HEK293T (cell line): ENCODE data around the gene DOCK9.

Experiments used
- CTCF ChIA-PET: fragments of 350-600 bp; formaldehyde crosslinking; extraction: SDS; loops from one replicate; lab custom pipeline; 2021; ENCODE audit warnings: antibody characterized with exemption, inconsistent platforms; lab: Yijun Ruan, JAX
- POLR2A ChIA-PET: fragments of 350-600 bp; formaldehyde crosslinking; extraction: SDS; loops from one replicate; lab custom pipeline; 2020; ENCODE audit warnings: antibody characterized with exemption, inconsistent platforms; lab: Yijun Ruan, JAX
- DNase-seq: peaks from one replicate; pipeline ENCODE4 v3.0.0; 2012; ENCODE audit warnings: mixed read lengths; ENCODE audit errors: extremely low spot score
- ARNT ChIP-seq: fragments of 450-650 bp; IDR thresholded peaks from 2 replicates; pipeline ENCODE4 v1.6.1; 2017; ENCODE audit warnings: mild to moderate bottlenecking
- BHLHE40 ChIP-seq: fragments of 450-650 bp; IDR thresholded peaks from 2 replicates; pipeline ENCODE4 v1.6.1; 2016; ENCODE audit warnings: mild to moderate bottlenecking, moderate library complexity, borderline replicate concordance
- CTBP1 ChIP-seq: fragments of 450-650 bp; IDR thresholded peaks from 2 replicates; pipeline ENCODE4 v1.6.1; 2016; ENCODE audit warnings: borderline replicate concordance
- ELF4 ChIP-seq: fragments of 450-650 bp; IDR thresholded peaks from 2 replicates; pipeline ENCODE4 v1.6.1; 2017; ENCODE audit warnings: antibody characterized with exemption
- FOXA1 ChIP-seq: fragments of 450-650 bp; IDR thresholded peaks from 2 replicates; pipeline ENCODE4 v1.6.1; 2016; ENCODE audit warnings: mild to moderate bottlenecking
- FOXK2 ChIP-seq: fragments of 450-650 bp; IDR thresholded peaks from 2 replicates; pipeline ENCODE4 v1.6.1; 2016; ENCODE audit warnings: mild to moderate bottlenecking
- FOXM1 ChIP-seq: fragments of 450-650 bp; IDR thresholded peaks from 2 replicates; pipeline ENCODE4 v1.6.1; 2017; ENCODE audit warnings: mild to moderate bottlenecking, borderline replicate concordance
- HDGF ChIP-seq: fragments of 450-650 bp; IDR thresholded peaks from 2 replicates; pipeline ENCODE4 v1.6.1; 2017; ENCODE audit warnings: antibody characterized with exemption, borderline replicate concordance
- L3MBTL2 ChIP-seq: fragments of 450-650 bp; conservative IDR thresholded peaks from 2 replicates; pipeline ENCODE4 v1.6.1; 2016; ENCODE audit warnings: mild to moderate bottlenecking
- LEF1 ChIP-seq: fragments of 450-650 bp; IDR thresholded peaks from 2 replicates; pipeline ENCODE4 v1.6.1; 2017; ENCODE audit warnings: mild to moderate bottlenecking, borderline replicate concordance
- NFRKB ChIP-seq: fragments of 450-650 bp; IDR thresholded peaks from 2 replicates; pipeline ENCODE4 v1.6.1; 2016; ENCODE audit warnings: mild to moderate bottlenecking, moderate library complexity
- SP1 ChIP-seq: fragments of 450-650 bp; IDR thresholded peaks from 2 replicates; pipeline ENCODE4 v1.6.1; 2017
- SUZ12 ChIP-seq: fragments of 450-650 bp; IDR thresholded peaks from 2 replicates; pipeline ENCODE4 v1.6.1; 2016; ENCODE audit warnings: mild to moderate bottlenecking
- TARDBP ChIP-seq: fragments of 450-650 bp; IDR thresholded peaks from 2 replicates; pipeline ENCODE4 v1.6.1; 2016
- ZNF384 ChIP-seq: fragments of 450-650 bp; IDR thresholded peaks from 2 replicates; pipeline ENCODE4 v1.6.1; 2016
- TF ChIP-seq, protein P1 (sequence below): fragments of 450-650 bp; IDR thresholded peaks from 2 replicates; pipeline ENCODE4 v1.6.1; 2016

DOCK9 gene

DNA sequence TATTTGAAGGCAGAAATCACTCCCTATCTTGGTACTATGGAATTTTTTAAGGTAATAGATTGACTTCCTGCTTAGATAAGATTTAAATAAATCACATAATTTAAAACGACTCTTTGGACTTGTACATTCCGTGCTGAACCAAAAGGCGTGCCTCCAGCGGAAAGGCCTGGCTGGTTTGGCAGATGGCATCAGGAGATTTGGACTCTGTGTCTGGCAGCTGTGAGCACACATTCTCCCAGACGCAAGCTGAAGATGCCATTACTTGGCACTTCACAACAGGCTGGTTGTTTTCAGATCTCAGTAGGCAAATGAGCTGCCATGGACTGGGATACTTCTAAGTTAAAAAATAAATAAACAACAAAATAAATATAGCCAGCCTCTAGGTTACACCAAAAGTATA, 120.9 kb downstream of the DOCK9 start:
- CTCF ChIA-PET: interaction anchor here (0.6 kb wide), 1 partner anchor 502 kb away, joined by 3 read pairs; no protein-coding TSS in a partner anchor
- DNase-seq: no peak
- TF ChIP-seq HDGF (no peak), ELF4 (no peak), BHLHE40 (no peak), TARDBP (no peak), ZNF384 (no peak), CTBP1 (no peak)
- TF ChIP-seq, protein P1, sequence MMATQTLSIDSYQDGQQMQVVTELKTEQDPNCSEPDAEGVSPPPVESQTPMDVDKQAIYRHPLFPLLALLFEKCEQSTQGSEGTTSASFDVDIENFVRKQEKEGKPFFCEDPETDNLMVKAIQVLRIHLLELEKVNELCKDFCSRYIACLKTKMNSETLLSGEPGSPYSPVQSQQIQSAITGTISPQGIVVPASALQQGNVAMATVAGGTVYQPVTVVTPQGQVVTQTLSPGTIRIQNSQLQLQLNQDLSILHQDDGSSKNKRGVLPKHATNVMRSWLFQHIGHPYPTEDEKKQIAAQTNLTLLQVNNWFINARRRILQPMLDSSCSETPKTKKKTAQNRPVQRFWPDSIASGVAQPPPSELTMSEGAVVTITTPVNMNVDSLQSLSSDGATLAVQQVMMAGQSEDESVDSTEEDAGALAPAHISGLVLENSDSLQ: no peak
- POLR2A ChIA-PET: no interaction called here

DNA sequence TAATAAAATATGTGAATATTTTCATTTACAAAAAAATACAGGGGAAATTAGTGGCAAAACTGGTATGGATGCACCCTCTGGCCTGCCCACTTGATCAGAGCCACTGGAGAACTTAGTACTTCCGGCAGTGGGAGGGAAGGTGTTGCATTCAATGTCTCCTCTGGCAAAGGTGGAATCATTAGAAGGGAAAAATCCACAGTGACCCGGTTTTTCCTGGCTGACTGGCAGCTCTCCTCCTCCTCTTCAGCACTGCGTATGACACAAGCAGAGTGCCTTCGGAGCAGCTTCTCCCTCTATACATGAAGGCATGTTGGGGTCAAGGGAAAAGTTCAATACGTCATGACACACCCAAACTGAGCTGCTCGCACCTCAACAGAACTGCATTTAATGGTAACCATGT, 123.4 kb downstream of the DOCK9 start:
- POLR2A ChIA-PET: no interaction called here
- TF ChIP-seq ARNT (no peak), FOXM1 (no peak), NFRKB (no peak), LEF1 (no peak), SP1 (no peak), ZNF384 (no peak)
- DNase-seq: no peak
- CTCF ChIA-PET: no interaction called here

DNA sequence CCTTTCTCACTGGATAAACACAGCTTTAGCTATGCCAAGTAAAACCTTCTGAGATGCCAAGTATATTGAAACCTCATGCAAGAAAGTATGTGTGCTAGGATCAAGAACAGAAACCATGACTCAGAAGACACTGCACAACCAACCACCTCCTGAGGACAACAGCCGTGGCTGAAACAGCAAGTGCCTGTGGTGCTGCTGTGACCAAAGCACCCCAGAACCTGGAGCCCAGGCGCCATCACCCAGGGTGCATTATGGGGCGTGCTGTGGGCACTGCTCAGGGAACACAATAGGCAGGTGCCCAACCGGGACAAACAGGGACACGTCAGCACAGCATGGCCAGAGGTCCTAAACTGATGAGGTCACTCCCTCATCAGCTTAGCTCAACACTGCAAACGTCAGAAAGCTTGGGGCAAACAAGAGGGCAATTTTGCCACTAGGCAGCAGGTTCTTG, 124.1 kb downstream of the DOCK9 start:
- POLR2A ChIA-PET: no interaction called here
- no peak for TF ChIP-seq NFRKB
- no peak for TF ChIP-seq FOXK2
- TF ChIP-seq FOXM1: no peak
- no peak for TF ChIP-seq BHLHE40
- no peak for TF ChIP-seq LEF1
- no peak for TF ChIP-seq SP1
- no peak for TF ChIP-seq ARNT
- TF ChIP-seq, protein P1: no peak
- no peak for TF ChIP-seq CTBP1
- no peak for TF ChIP-seq FOXA1
- no peak for DNase-seq
- CTCF ChIA-PET: no interaction called here

DNA sequence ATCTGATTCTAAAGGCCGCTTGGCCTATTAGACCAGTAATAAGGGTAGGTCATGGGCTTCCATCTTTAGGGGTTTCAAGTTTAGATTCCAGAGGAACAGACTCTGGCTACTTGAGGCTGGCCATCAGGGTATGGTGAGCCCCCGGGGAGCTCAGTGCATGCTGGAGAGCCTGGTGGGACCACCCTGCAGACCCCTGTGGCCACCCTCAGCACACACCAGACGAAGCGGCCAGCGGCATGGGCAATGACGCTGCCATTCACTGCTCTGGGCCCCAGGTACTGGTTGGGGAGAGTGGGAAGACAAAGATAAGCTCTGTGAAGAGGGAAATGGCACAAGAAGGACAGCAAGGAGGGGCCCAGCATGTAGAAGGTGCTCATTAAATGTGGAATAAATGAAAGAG, 126.6 kb downstream of the DOCK9 start:
- ChIA-PET CTCF (interaction anchor here (1.0 kb wide), 1 partner anchor 11 kb away, joined by 4 read pairs; no protein-coding TSS in a partner anchor), POLR2A (no interaction called here)
- TF ChIP-seq FOXM1: no peak
- no peak for TF ChIP-seq BHLHE40
- TF ChIP-seq ELF4: no peak
- no peak for TF ChIP-seq FOXA1
- TF ChIP-seq TARDBP: no peak
- TF ChIP-seq, protein P1: no peak
- TF ChIP-seq L3MBTL2: no peak
- TF ChIP-seq FOXK2: no peak
- no peak for TF ChIP-seq CTBP1
- no peak for TF ChIP-seq ARNT
- DNase-seq: no peak

DNA sequence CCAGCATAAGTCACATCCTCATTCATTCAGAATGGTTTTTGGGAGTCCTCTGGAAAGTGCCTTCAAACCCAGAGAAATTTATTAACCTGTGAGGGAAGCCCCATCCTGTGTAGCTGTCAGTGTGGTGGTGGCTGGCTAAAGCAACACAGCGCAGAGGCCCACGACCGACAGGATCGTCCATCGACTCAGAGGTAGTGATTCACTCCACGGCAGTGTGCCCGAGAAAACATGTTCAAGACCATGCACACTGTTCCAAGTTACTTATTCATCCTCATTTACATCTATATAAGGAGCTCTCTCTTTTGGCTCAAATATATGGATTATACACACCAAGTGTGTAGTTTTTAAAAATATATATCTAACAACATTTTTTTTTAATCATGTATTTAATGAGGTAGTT, 129.1 kb downstream of the DOCK9 start:
- POLR2A ChIA-PET: no interaction called here
- CTCF ChIA-PET: interaction anchor here (0.8 kb wide), 1 partner anchor 10 kb away, joined by 5 read pairs; no protein-coding TSS in a partner anchor
- TF ChIP-seq FOXK2: no peak
- no peak for TF ChIP-seq NFRKB
- no peak for TF ChIP-seq TARDBP
- TF ChIP-seq ZNF384: no peak
- TF ChIP-seq L3MBTL2: no peak
- TF ChIP-seq LEF1: no peak
- TF ChIP-seq FOXA1: no peak
- no peak for TF ChIP-seq ELF4
- no peak for TF ChIP-seq SUZ12
- TF ChIP-seq, protein P1: no peak
- no peak for TF ChIP-seq SP1
- no peak for TF ChIP-seq ARNT
- no peak for TF ChIP-seq FOXM1
- TF ChIP-seq HDGF: no peak
- no peak for TF ChIP-seq CTBP1
- TF ChIP-seq BHLHE40: no peak
- DNase-seq: no peak

DNA sequence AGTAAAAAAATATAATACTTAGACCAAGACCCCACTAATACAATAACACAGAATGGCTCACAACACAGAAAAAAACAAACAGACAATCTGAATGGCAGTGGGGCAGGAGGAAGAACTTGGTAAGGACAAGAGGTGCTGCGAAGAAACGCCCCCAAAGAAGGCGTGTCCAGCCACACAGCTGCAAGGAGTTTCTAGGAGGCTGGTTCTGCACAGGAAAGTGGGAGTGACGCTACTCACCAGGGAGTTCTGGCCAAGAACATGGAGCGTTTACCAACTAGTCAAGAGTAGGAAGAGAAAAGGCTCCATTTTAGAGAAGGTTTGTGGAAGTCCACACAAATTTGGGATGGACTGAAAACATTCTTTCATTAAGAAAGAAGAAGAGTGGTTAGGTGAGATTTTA, 130.1 kb downstream of the DOCK9 start:
- DNase-seq: no peak
- ChIA-PET CTCF (no interaction called here), POLR2A (no interaction called here)
- TF ChIP-seq FOXK2 (no peak), HDGF (no peak), LEF1 (no peak), ZNF384 (no peak), SP1 (no peak)
